Thymus (tissue), 11 donors: ENCODE results near the gene THAP6. TPM values are rescaled to one million over a fixed set of nuclear protein-coding genes. Genes with fewer than 3 reads are reported as not detected.

Experiments used
- DNase-seq, 9 donors: peaks; one replicate each; pipeline ENCODE4 v3.0.0-alpha.2; 2013; ENCODE audit warnings: low spot score in 9 of 9, low read depth in 6 of 9, missing footprints in 1 of 9
- H3K27ac ChIP-seq, 2 donors: one replicate each; pipeline ENCODE4 v1.5.1; 2013; ENCODE audit warnings: control low read depth in 1 of 2, low read depth in 1 of 2, low read length in 1 of 2, mild to moderate bottlenecking in 1 of 2, moderate library complexity in 1 of 2
- H3K27me3 ChIP-seq, 2 donors: one replicate each; pipeline ENCODE4 v1.5.1; 2013; ENCODE audit warnings: low read length in 1 of 2; ENCODE audit not compliant: control insufficient read depth in 2 of 2, insufficient read depth in 1 of 2
- H3K36me3 ChIP-seq, 2 donors: one replicate each; pipeline ENCODE4 v1.5.1; 2013; ENCODE audit warnings: low read length in 1 of 2, mild to moderate bottlenecking in 1 of 2, moderate library complexity in 1 of 2; ENCODE audit not compliant: control insufficient read depth in 2 of 2, insufficient read depth in 2 of 2
- H3K4me1 ChIP-seq, 2 donors: one replicate each; pipeline ENCODE4 v1.5.1; 2013; ENCODE audit warnings: low read length in 2 of 2; ENCODE audit not compliant: control insufficient read depth in 2 of 2, insufficient read depth in 2 of 2
- H3K4me3 ChIP-seq, 2 donors: one replicate each; pipeline ENCODE4 v1.5.1; 2013; ENCODE audit warnings: low read length in 2 of 2, control low read depth in 1 of 2, mild to moderate bottlenecking in 1 of 2
- H3K9me3 ChIP-seq, 2 donors: one replicate each; pipeline ENCODE4 v1.5.1; 2013; ENCODE audit warnings: low read length in 1 of 2, mild to moderate bottlenecking in 1 of 2; ENCODE audit not compliant: control insufficient read depth in 2 of 2, insufficient read depth in 1 of 2
- WGBS: extraction: QIAGEN DNeasy Blood & Tissue Kit; methylation state at CpG from one replicate; pipeline ENCODE4 v1.1.7; 2013; 5-methylcytosine and 5-hydroxymethylcytosine counted together
- polyA plus RNA-seq: library from polyadenylated mRNA; stranded (reverse); fragments of 200-250 nt; gene quantifications from one replicate; pipeline ENCODE4 v1.2.3, GENCODE V29; 2013
- total RNA-seq: library from RNA; stranded (reverse); fragments of 120-200 nt; gene quantifications from one replicate; pipeline ENCODE4 v1.2.4, GENCODE V29; 2013
- donor health status: healthy.

The THAP6 gene
- total and polyA plus RNA-seq, 2 donors: 7.8 to 10.7 TPM

- H3K27ac ChIP-seq: no peak overlapping the region
- H3K36me3 ChIP-seq: no peaks in the 10 kb centered on the region
- DNase-seq: no peak
- no peaks in the 10 kb centered on the region for H3K4me1 ChIP-seq
- H3K9me3 ChIP-seq: no peaks in the 10 kb centered on the region
- H3K27me3 ChIP-seq: no peaks in the 10 kb centered on the region
- no peak overlapping the region for H3K4me3 ChIP-seq
These were observed 38.2 kb downstream of the THAP6 start for GRCh38 chr4:75552452-75552851.

- Histone ChIP-seq H3K4me3 (no peak within 1 kb of the TSS), H3K27ac (no peak within 1 kb of the TSS), H3K36me3 (no peaks in the 10 kb centered on the region), H3K4me1 (no peaks in the 10 kb centered on the region), H3K9me3 (no peaks in the 10 kb centered on the region), H3K27me3 (no peaks in the 10 kb centered on the region)
- 81% methylated on average over 9 of the region's 9 CpGs for WGBS
- no peak for DNase-seq
These were observed 41.3 kb downstream of the THAP6 start, which contains the start of gene ODAPH for GRCh38 chr4:75555294-75556164. ODAPH (plus strand) TSS chr4:75556066; CDS start chr4:75556083, 17 bp downstream.

GRCh38 chr4:75557696-75558095 is 43.4 kb downstream of the THAP6 start:
- no peak for DNase-seq
- Histone ChIP-seq H3K27me3 (no peaks in the 10 kb centered on the region), H3K4me1 (no peaks in the 10 kb centered on the region), H3K36me3 (no peaks in the 10 kb centered on the region), H3K27ac (no peak overlapping the region), H3K9me3 (no peaks in the 10 kb centered on the region), H3K4me3 (no peak overlapping the region)
- 95% methylated on average over 8 of the region's 8 CpGs for WGBS

GRCh38 chr4:75561789-75562188 is 47.5 kb downstream of the THAP6 start:
- H3K4me1 ChIP-seq: no peaks in the 10 kb centered on the region
- no peak overlapping the region for H3K27ac ChIP-seq
- H3K27me3 ChIP-seq: no peaks in the 10 kb centered on the region
- WGBS: 90% methylated on average over 8 of the region's 8 CpGs
- H3K4me3 ChIP-seq: no peak overlapping the region
- H3K9me3 ChIP-seq: no peaks in the 10 kb centered on the region
- no peak for DNase-seq
- no peaks in the 10 kb centered on the region for H3K36me3 ChIP-seq

- Histone ChIP-seq H3K9me3 (peaks cover 0 to 4% of the 10 kb centered on the region in 2 donors), H3K36me3 (no peaks in the 10 kb centered on the region), H3K27ac (no peak overlapping the region), H3K4me1 (no peaks in the 10 kb centered on the region), H3K27me3 (no peaks in the 10 kb centered on the region), H3K4me3 (no peak overlapping the region)
- no peak for DNase-seq
- WGBS: 90% methylated on average over 11 of the region's 11 CpGs
These were observed 49.8 kb downstream of the THAP6 start for GRCh38 chr4:75564023-75564422.

- Histone ChIP-seq H3K4me1 (no peaks in the 10 kb centered on the region), H3K36me3 (no peaks in the 10 kb centered on the region), H3K9me3 (peaks cover 0 to 4% of the 10 kb centered on the region in 2 donors), H3K27ac (no peak overlapping the region), H3K4me3 (no peak overlapping the region), H3K27me3 (no peaks in the 10 kb centered on the region)
- DNase-seq: no peak
These were observed 51.2 kb downstream of the THAP6 start for GRCh38 chr4:75565481-75565880.

GRCh38 chr4:75566911-75567310 is 52.6 kb downstream of the THAP6 start:
- Histone ChIP-seq H3K27me3 (no peaks in the 10 kb centered on the region), H3K9me3 (peaks cover 0 to 4% of the 10 kb centered on the region in 2 donors), H3K4me1 (no peaks in the 10 kb centered on the region), H3K4me3 (no peak overlapping the region), H3K27ac (no peak overlapping the region), H3K36me3 (no peaks in the 10 kb centered on the region)
- 99% methylated on average over 1 of the region's 1 CpG for WGBS
- DNase-seq: no peak

GRCh38 chr4:75567725-75568124 is 53.5 kb downstream of the THAP6 start:
- H3K27ac ChIP-seq: no peak overlapping the region
- no peak for DNase-seq
- H3K4me3 ChIP-seq: no peak overlapping the region
- no peaks in the 10 kb centered on the region for H3K36me3 ChIP-seq
- no peaks in the 10 kb centered on the region for H3K27me3 ChIP-seq
- no peaks in the 10 kb centered on the region for H3K4me1 ChIP-seq
- WGBS: 97% methylated on average over 2 of the region's 2 CpGs
- H3K9me3 ChIP-seq: peaks cover 0 to 4% of the 10 kb centered on the region in 2 donors
